HFFc6 (cell line): ENCODE measurements around the gene HSPD1. TPM values are rescaled to one million over a fixed set of nuclear protein-coding genes. Genes with fewer than 3 reads are reported as not detected.

Source experiments
- DNase-seq: peaks from one replicate; pipeline ENCODE4 v3.0.0-alpha.2; 2018
- H3K27ac Mint-ChIP-seq: 2 replicates; pipeline ENCODE4 v1.8.0; 2020; ENCODE audit warnings: mild to moderate bottlenecking, mixed read lengths
- H3K27me3 Mint-ChIP-seq: 2 replicates; pipeline ENCODE4 v1.8.0; 2021; ENCODE audit warnings: mild to moderate bottlenecking, moderate library complexity, mixed read lengths; ENCODE audit not compliant: insufficient read depth
- H3K36me3 Mint-ChIP-seq: 2 replicates; pipeline ENCODE4 v1.8.0; 2021; ENCODE audit warnings: low read depth, mixed read lengths
- H3K4me1 Mint-ChIP-seq: 2 replicates; pipeline ENCODE4 v1.8.0; 2020; ENCODE audit warnings: low read depth, mixed read lengths
- H3K4me3 Mint-ChIP-seq: 2 replicates; pipeline ENCODE4 v1.8.0; 2020; ENCODE audit warnings: mild to moderate bottlenecking, moderate library complexity, mixed read lengths
- H3K9me3 Mint-ChIP-seq: 2 replicates; pipeline ENCODE4 v1.8.0; 2020; ENCODE audit warnings: mild to moderate bottlenecking, mixed read lengths
- CTCF ChIP-seq: fragments of 200-600 bp; sonication (generic); IDR thresholded peaks from 2 replicates; pipeline ENCODE4 v1.5.0; 2021; ENCODE audit warnings: antibody characterized with exemption, mild to moderate bottlenecking
- total RNA-seq, 6 experiments: library from RNA; stranded (reverse); fragmentation: NEBNext Ultra II Directional; extraction: Animal tissue kit (Norgen Biotek cat#: 25700); gene quantifications; 2 replicates in 1 of 6; 3 replicates in 5 of 6; pipeline ENCODE4 v1.2.3, GENCODE V29; 2021

HSPD1 gene
- total RNA-seq, 6 experiments from 2014 or later, result 267 to 399 (median 280) TPM

GRCh38 chr2:197477797-197478196, 21.8 kb downstream of the HSPD1 start:
- Mint-ChIP-seq H3K9me3 (no peaks in the 10 kb centered on the region), H3K4me1 (no peaks in the 10 kb centered on the region), H3K4me3 (no peak overlapping the region), H3K27ac (no peak overlapping the region), H3K36me3 (peaks cover 34% of the 10 kb centered on the region), H3K27me3 (no peaks in the 10 kb centered on the region; the same call in 1 of the 2 replicates)
- no peak for DNase-seq
- no peak for TF ChIP-seq CTCF

- Mint-ChIP-seq H3K4me1 (no peaks in the 10 kb centered on the region), H3K9me3 (no peaks in the 10 kb centered on the region), H3K36me3 (peaks cover 25% of the 10 kb centered on the region), H3K27me3 (no peaks in the 10 kb centered on the region), H3K4me3 (no peak overlapping the region), H3K27ac (peak overlapping the region; percentile 39)
- TF ChIP-seq CTCF, result no peak
- no peak for DNase-seq
Measured at GRCh38 chr2:197472166-197472565, 27.5 kb downstream of the HSPD1 start.

GRCh38 chr2:197464175-197464574, 35.5 kb downstream of the HSPD1 start:
- no peaks in the 10 kb centered on the region for H3K9me3 Mint-ChIP-seq
- H3K36me3 Mint-ChIP-seq, result peaks cover 30% of the 10 kb centered on the region
- H3K27ac Mint-ChIP-seq, result no peak overlapping the region
- no peak for DNase-seq
- H3K4me1 Mint-ChIP-seq, result peaks cover 25% of the 10 kb centered on the region
- TF ChIP-seq CTCF, result no peak
- no peak overlapping the region for H3K4me3 Mint-ChIP-seq
- H3K27me3 Mint-ChIP-seq, result peaks cover 2% of the 10 kb centered on the region

- Mint-ChIP-seq H3K27ac (no peak overlapping the region), H3K4me3 (no peak overlapping the region), H3K9me3 (no peaks in the 10 kb centered on the region), H3K27me3 (peaks cover 2% of the 10 kb centered on the region), H3K4me1 (peaks cover 38% of the 10 kb centered on the region), H3K36me3 (peaks cover 18% of the 10 kb centered on the region)
- no peak for DNase-seq
- no peak for TF ChIP-seq CTCF
Measured at GRCh38 chr2:197461057-197461456, 38.6 kb downstream of the HSPD1 start.

GRCh38 chr2:197460649-197461048, 39.0 kb downstream of the HSPD1 start:
- peaks cover 2% of the 10 kb centered on the region for H3K27me3 Mint-ChIP-seq
- no peak for DNase-seq
- H3K4me3 Mint-ChIP-seq, result no peak overlapping the region
- no peaks in the 10 kb centered on the region for H3K9me3 Mint-ChIP-seq
- H3K27ac Mint-ChIP-seq, result no peak overlapping the region
- peaks cover 18% of the 10 kb centered on the region for H3K36me3 Mint-ChIP-seq
- peaks cover 41% of the 10 kb centered on the region for H3K4me1 Mint-ChIP-seq
- TF ChIP-seq CTCF, result no peak

- TF ChIP-seq CTCF, result no peak
- Mint-ChIP-seq H3K4me3 (peak overlapping the region; percentile 96), H3K27me3 (peaks cover 4% of the 10 kb centered on the region), H3K27ac (no peak overlapping the region), H3K9me3 (no peaks in the 10 kb centered on the region), H3K36me3 (peaks cover 25% of the 10 kb centered on the region), H3K4me1 (peaks cover 47% of the 10 kb centered on the region)
- DNase-seq, result no peak
Measured at GRCh38 chr2:197455428-197455827, 44.2 kb downstream of the HSPD1 start.
